Measurements from ENCODE around the gene ATF3.

The ATF3 gene

DNA sequence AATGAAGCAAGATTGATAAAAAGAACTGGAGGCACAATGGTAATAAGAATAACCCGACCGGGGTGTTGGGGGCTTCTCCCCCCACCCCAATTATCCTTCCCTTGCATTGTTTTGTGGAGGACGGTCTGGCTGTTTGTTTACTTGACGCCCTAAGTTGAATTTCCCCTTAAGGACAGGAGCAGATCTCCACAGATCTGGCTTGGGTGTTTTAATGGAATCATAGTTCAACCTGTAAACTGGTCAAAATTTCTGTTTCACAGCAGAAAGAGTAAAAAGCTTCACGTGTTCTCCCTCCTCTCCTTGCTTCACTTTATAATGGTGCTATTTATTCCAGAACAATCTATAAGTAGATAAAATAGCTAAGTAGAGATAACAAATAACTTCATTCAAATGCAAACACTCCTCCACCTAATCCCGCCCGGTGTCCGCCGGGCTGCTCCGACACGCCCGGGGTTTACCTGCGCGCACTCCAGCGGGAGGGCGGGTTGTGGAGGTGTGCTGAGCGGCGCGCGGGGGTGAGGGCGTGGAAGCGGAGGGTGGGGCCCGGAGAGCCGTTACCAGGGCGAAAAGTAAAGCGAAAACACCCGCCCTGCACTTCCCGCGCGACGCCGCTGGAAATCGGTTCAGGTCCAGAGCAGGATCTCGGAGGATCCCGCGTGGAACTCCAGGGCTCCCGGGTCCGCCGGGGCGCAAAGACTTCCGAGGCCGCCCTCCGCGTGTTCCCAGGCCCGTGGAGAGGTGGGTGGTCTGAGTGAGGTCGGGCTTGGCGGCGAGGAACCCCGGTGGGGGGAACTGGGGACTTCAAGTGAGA lies 2.0 kb upstream of the ATF3 start:
- peak overlapping the region; percentile 60 to 81 (median 77) for H3K4me3 ChIP-seq
- peak overlapping the region in 17 of 21 experiments; percentile 26 to 98 (median 85) for H3K27ac ChIP-seq

DNA sequence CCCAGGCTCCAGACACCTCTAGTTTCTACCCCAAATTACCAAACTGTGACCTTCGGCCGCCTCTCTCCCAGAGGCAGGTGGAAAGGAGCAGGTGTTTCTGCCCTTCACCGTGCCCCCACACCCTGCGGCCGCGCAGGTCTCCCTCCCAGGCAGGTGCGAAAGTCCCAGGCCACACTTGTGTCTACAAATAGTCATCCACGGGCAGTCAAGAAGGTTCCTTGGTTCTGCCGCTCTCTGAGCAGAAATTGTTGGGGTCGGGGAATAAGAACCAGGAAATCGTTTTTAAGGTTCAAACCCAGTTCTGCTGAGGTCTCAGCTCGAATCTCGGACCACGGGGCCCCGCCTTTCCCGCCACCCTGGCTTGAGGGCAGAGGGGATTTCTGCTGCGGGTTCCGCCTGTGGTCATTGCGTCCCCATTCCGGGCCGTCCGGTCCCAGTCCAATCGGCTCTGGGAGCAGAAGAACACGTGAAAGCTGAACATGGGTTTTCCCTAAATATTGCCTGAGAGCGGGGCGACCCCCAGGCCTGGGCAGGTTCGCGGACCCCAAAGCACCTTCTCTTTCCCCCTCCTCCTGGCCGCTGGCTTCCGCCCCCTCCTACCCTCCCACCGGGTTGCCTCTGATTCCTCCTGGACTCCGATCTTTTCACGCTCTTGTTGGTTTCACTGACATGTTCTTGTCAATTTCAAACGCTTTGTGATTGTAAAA lies 1.2 kb upstream of the ATF3 start:
- H3K27ac ChIP-seq = peak overlapping the region in 18 of 21 experiments; percentile 26 to 98 (median 86)
- peak overlapping the region; percentile 60 to 81 (median 77) for H3K4me3 ChIP-seq

DNA sequence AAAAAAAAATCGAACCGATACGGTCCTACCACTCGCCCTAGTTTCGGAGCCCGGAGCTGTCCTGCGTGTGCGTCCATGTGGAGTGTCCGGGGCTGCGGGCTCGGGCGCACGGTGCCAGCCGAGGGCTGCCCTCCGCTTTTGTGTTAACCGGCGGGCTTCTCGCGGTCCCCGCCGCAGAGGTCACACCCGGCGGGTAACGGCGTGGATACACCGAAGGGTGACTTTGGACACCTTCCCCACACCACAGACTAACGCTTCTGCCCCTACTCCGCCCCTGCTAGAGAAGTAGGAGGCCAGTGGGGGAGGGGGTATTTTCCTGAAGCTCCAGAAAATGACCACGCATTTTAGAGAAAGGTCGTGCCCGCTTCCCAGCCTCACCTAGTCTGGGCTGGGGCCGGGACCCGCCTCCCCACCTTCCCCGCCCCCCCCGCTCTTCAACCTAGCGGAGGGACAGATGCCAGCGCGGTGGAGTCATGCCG lies 609 bp upstream of the ATF3 start:
- Histone ChIP-seq H3K27ac (peak overlapping the region in 19 of 21 experiments; percentile 2 to 98 (median 85)), H3K4me3 (peak overlapping the region; percentile 60 to 81 (median 77))

DNA sequence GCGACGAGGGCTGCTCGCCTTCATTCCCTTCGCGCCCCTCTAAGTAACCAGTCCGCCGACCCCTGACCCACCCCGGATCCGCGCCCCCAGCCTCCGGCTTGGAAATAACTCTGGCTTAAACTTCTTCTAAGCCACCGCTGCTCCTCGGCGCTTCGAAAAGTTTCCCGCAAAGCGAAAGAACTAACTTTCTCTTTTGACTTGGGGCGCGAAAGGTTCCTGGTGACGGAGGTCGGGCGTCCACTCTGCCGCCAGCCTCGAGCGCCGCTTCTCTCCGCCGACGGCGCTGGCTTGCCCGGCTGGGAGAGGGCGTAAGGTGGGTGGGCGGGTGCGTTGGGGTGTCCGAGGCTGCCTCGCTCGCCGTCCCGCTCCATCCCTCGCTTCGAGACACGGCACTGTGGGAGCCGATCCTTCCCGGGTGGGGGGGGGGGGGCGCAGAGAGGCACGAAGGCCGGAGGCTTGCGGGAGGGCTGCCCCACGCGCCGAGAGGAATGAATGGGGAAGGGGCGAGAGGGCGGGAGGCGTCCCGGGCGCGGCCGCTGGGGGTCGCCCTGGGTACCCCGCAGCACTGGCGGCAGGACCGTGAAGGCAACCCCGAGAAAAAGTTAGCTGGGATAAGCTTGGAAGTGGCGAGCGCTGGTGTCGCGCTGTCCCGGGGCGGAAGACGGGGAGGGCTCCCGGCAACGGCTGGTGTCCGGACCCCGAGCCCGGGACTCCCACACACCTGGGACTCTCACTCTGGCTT lies 569 bp downstream of the ATF3 start:
- H3K27ac ChIP-seq = peak overlapping the region; percentile 70 to 98 (median 91)
- peak overlapping the region; percentile 60 to 81 (median 77) for H3K4me3 ChIP-seq

DNA sequence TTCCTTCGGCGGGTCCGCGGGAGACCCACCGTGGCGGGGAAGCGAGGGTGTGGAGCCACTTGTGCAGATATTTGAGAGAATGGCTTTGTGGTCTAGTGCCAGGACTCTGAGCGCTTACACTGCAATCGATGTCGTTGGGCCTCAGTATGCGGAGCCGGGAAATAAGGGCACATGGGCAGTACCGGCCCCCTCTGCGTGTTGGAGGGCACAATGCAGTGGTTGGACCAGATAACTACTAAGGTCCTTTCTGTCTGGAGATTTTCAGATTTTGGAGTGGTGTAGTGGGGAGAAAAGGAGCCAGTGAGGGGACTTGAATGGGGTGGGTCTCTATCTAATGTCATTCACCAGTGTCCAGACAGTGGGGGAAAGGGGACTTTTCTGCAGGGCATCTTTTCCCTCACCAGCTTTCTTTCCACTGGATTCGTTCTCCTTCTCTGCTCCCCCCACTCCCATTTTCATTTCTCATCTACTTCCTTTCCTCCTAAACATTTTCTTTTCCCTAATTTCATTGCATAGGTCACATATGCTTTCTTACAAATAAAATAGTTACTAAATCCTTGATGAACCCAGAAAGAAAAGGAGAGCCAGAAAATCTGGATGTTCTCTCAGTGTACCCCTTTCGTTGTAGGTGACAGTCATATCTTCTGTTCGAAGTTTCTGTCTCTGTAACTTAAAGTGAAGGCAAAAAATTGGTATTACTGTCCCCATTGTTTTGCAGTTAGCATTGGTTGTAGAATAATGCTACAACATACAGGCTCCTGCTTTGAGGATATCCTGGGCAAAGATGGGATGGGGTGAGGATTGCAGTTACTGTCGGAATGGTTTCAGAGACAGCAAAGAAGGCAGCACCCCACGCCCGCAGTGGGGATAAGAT lies 1.4 kb downstream of the ATF3 start:
- Histone ChIP-seq H3K4me3 (peak overlapping the region; percentile 60 to 81 (median 77)), H3K27ac (peak overlapping the region in 18 of 21 experiments; percentile 70 to 98 (median 92))

DNA sequence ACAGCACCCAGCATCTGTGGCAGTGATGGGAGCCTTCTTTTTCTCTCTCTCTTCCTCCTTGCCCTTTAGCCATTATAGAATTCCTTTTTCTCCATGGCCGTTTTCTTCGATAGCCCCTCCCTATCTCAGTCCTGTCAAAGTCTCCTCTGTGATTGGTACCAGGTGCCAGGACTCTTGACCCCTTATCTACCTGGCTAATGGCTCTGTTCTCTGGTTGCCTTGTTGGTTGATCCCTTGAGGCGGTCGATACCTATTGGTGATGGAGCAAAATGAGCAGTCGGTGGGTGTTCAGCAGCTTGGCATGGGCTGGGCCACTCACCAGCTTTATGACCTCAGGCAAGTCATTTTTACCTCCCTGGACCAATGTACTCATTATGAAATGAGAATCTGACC lies 2.0 kb downstream of the ATF3 start:
- Histone ChIP-seq H3K27ac (no peak overlapping the region), H3K4me3 (peak overlapping the region in 2 of 7 experiments; percentile 17 to 60)

DNA sequence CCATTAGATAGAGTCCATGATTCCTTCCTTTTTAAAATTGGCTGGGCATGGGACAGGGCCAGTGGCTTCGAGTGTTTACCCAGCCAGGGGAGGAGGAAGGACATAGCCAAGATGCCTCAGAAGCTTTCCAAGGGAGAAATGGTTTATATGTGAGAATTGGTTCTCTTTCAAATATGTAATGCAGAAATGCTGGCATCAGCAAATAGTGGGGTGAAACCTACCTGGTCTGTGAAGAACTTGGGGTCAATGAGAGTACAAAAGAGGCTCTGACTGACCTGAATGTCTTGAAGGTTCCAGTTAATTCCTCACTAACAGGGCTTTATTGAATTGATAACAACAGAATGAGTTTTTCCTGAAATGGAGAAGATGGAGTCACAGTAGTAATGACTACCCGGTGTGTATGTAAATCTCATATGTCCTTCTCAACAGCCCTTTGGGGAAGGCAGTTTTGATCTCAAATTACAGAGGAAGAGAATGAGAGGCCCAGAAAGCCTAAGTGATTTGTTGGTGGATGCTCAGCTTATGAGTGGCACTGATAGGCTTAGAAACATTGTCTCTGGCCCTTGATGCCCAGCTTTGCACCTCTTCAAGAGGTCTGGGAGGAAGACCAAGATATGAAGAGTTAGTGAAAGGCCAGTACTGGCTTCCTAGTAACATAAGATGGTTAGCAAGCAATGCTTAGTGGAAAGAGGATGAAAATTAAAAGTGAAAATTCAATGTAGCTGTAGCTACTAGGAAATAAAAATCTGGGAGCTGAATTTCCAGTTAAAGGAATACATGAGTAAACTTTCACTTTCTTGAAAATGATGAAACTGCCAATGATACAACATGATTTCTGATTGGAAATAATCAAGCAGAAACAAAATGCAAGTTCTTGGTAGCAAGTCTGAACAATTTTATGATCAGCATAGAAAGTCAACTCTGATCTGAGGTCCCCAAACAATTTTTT lies 2.7 kb downstream of the ATF3 start:
- Histone ChIP-seq H3K4me3 (peak overlapping the region in 2 of 7 experiments; percentile 17 to 60), H3K27ac (no peak overlapping the region)

DNA sequence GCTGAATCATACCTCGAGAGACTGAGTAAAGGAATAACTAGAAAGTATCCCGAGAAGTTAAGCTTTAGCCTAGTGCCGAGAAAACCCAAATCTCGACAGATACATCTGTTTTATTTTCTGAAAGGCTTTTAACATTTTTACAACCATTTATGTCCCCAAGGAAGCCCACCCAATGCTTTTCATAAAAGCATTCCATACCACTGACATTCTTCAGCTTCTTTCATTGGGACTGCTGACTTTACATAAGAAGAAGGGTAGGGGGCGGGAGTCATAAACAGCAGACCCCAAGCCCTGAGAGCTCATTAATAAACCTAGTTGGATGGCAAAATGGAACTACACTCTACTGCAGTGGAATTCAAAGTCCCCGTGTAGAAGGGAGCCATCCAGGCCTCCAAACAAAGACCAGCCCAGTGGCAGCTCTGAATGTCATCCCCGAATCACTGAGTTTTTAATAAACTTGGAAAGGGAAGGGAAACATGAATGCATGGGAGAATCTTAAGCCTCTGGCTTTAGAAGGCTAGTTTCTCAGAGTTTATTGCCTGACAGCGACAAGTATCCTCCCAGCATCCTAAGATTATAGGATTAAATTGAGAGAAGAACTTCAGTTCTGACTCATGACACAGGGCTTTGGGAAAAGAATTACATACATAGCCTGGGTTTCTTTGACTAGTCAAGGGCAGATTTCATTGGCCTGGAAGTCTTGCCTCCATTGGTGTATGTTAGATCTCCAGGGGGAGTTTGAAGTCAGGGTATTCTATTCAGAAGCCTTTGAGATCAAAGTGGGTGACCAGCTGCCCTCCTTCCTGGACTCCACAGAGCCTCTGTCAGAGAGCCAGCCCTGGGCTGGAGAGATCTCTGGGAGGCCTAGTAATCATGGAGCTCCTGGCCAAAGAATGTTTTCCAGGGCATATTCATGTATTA lies 3.7 kb downstream of the ATF3 start:
- no peak overlapping the region for H3K27ac ChIP-seq
- no peak overlapping the region for H3K4me3 ChIP-seq

DNA sequence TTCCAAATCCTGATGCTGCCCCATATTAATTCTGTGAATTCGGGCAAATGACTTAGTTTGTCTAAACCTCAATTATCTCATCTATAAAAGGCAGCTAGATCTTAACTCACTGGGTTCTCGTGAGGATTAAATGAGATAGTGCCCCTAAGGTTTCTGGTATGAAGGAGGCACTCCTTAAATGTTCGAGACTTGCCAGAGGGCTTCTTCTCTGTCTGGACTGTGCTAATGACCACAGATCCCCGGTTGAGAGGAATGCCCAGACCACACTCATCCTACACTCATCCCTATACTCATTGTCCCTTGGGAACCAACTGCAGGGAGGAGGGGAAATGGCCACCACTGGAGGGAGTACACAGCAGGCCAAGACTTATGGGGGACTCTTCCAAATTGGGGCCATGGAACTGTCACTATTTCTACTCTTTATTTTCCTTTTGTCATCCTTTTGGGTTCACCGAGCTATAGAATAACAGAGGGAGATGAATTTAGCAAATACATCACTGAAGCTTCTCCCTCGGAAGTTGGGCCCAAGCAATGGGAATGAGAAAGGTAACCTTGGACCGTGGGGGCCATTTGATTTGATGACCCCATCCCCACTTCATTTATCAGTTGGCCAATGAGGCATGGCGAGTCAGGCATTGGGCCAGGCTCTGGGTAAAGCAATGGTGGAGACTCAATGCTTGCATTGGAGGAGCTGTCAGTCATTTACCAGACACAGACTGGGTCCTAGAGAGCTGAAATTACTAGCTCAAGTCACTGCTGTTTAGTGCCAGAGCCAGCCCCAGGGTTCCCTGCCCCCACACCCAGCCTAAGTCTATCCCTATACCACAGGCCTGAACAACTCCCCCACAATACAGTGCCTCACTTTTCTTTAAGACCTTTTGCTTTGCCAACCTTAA lies 5.1 kb downstream of the ATF3 start:
- Histone ChIP-seq H3K4me3 (no peak overlapping the region), H3K27ac (no peak overlapping the region)

DNA sequence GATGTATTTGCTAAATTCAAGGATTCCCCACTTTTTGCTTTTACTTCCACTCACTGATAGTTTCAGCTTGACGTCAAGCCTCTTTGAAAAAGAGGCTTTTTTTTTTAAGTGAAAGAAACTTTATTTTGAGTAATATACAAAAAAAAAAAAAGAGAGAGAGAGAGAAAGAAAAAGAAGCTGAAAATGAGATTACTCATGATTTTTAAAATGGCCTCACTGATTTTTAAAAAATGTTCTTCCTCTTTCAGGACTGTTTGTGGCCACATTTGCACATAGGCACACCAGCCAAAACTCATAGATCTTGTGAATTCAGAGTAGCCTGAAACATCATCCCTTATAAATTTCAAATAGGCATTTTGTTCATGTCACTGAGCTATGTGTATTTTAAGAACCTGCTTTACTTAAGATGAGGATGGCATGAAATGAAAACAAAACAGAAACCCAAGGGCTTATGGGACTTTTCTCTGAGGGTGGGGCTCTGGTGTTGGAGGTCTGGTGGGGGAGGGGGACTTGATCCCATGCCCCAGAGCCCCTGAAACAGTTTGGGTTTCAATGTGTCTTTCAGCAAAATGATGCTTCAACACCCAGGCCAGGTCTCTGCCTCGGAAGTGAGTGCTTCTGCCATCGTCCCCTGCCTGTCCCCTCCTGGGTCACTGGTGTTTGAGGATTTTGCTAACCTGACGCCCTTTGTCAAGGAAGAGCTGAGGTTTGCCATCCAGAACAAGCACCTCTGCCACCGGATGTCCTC lies 6.1 kb downstream of the ATF3 start:
- no peak overlapping the region for H3K27ac ChIP-seq
- no peak overlapping the region for H3K4me3 ChIP-seq

DNA sequence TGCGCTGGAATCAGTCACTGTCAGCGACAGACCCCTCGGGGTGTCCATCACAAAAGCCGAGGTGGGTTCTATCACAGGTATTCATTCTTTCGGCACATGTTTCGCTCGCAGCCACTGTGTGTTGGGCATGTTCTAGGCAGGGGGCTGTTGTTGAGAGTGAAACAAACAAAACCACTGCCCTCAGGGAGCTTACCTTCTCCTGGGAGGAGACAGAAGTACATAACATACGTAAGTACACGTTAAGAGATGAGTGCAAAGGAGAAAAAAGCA lies 6.6 kb downstream of the ATF3 start:
- Histone ChIP-seq H3K4me3 (no peak overlapping the region), H3K27ac (no peak overlapping the region)

DNA sequence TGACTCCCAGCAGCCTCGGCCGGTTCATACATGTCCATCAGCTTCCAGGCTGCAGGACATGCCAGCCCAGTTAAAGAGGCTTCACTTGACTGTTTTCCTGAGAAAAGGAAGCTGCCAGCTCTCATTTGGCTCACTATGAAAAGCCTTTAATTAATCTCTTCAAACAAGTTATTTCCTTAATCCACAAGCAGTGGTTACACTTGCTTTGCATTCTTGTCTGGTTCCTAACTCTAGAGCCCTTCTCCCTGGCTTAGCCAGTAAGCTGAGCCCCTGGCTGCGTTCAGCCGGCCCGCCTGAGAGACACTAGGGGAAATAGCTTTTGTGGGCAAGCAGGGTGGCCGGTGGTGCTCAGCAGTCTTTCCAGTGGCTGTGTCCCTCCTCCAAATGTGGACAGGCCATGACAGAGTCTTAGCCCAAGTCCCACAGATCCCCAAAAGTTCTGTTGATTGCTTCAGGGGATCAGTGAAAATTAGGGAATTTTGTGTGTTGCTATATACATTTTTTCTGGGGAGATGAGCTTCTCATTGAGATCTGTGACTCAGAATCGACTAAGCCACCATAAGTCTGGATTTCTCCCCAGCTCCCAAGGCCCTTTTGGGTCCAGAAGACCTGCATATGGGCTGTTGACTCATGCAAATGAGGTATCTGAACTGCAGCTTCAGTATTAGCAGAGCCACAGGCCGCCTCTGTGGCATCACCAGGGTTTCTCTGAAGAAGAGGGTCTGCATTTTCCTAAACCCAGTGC lies 10.1 kb downstream of the ATF3 start:
- H3K4me3 ChIP-seq = no peak overlapping the region

DNA sequence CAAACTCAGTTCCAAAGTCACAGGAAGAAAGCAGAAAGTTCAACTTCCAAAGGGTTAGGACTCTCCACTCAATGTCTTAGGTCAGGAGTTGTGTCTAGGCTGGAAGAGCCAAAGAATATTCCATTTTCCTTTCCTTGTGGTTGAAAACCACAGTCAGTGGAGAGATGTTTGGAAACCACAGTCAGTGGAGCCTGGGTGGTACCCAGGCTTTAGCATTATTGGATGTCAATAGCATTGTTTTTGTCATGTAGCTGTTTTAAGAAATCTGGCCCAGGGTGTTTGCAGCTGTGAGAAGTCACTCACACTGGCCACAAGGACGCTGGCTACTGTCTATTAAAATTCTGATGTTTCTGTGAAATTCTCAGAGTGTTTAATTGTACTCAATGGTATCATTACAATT lies 11.7 kb downstream of the ATF3 start:
- Histone ChIP-seq H3K4me3 (no peak overlapping the region), H3K27ac (no peak overlapping the region)

More for the DNA sequence above, 10.1 kb downstream of the ATF3 start:
- H3K27ac ChIP-seq = no peak overlapping the region

DNA sequence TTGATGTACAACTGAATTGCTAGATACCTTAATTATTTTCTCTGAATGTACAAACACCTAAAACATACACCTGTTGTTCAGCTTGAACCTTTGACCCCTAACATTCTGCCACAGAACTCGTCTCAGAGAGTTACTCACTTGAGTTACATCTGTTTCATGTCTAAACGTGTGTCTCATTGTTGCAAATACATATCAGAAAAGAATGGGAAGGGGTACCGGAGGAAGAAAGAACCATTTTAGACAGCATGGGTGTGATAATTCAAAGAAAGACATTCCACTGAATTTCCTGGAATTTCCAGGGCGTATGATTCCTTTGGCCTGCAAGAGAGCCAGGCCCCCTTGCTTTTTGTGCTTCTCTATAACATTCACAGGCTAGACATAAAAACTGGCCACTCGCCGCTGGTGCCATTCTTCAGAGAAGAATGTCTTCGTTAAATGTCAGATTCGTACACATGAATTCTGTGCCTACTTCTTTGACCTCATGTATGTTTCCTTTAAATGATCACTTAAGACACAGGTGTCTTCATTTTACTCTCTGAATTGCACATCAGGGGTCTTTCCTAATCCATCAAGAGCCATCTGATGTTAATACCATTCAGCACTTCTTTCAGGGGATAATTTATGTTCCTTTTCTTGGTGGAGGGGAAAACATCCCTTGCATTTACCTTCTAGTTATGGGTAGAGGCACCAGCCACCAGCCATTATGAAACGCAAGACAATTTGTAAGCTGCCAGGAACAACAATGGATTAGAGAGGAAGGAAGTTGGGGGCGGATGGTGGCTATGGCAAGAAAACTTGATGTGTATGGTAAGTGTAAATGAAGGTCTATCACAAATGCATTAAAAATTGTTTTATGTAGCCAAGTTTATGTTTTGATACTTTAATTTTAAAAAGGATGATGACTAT lies 12.7 kb downstream of the ATF3 start:
- no peak overlapping the region for H3K27ac ChIP-seq

More for the DNA sequence above, 12.7 kb downstream of the ATF3 start:
- no peak overlapping the region for H3K4me3 ChIP-seq
